ENCODE data around the gene ARIH2.

ARIH2 gene

DNA sequence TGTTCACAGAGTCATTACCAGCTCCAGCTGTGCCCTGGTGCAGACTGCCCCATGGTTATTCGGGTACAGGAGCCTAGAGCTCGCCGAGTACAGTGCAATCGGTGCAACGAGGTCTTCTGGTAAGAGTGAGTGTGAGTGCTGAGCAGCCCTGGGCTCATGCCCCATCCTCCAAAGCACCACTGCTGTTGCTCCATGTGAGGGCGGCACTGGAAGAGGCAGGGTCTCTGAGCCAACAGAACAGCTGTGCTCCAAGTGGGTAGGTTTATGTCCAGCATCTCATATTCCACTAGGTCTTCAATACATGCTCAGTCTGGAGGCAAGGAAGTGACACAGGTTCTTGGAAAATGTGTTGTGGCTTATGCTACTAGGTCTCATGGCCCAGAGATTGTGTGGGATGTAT, 51.9 kb downstream of the ARIH2 start:
- DNase-seq: no peak

DNA sequence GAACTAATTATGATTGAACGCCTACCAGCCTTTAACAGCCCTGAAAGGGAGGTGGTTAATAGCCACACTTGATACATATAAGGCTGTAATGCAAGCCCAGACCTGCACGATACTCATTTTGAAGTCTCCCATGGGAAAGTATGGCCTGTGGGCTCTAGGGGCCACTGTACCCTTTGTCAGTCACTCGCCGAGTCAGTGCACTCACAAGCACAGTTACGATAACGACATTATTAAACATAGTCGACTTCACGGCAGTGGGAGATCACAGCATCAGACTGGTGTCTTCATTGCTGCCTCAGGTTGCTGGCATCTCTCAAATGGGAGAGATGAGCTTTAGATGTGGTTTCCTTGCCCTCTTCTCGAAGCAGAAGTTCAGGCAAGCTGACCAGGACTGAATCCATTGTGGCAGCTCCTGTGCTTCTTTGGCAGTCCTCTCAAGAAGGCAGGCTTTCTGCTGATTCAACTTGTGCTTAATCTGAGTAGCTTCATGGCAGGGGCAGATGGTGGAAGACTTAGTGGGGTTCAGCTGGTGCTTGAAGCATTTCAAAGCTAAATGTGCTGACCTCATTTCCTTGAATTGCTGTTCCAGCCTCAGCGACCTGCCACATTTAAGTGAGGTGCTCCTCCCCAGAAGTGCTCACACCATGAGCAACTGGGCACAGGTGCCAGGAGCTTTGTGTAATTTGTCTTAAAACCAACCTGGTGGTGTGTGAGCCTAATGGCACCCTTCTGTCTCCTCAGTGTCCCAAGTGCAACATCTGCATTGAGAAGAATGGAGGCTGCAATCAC, 55.6 kb downstream of the ARIH2 start:
- no peak for DNase-seq

DNA sequence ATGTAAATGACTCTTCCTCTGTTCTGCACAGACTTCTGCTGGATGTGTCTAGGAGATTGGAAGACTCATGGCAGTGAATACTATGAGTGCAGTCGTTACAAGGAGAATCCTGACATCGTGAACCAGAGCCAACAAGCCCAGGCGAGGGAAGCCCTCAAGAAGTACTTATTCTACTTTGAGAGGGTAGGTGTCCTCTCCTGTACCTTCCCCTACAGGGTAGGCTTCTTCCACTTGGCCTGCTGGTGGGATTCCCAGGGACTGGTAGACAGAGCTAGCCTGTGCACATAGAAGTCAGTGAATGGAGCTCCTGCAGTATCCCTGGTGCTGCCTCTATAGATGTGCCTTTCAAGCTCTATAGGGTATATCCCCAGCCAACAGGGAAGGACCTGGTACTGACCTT, 60.8 kb downstream of the ARIH2 start:
- DNase-seq: no peak

DNA sequence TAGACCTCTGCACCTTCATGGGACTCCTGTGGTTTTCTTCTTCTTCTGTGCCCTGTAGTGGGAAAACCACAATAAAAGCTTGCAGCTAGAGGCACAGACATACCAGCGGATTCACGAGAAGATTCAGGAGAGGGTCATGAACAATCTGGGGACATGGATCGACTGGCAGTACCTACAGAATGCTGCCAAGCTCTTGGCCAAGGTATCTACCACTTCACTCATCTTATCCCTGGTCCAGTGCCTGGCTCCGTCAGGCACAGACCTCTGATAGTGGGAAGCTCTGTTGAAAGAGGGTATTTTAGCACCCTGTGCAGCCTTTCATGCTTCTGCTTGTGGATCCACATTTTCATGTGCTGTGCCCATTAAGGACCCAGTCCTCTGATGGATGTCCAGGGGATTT, 61.7 kb downstream of the ARIH2 start:
- DNase-seq: no peak

DNA sequence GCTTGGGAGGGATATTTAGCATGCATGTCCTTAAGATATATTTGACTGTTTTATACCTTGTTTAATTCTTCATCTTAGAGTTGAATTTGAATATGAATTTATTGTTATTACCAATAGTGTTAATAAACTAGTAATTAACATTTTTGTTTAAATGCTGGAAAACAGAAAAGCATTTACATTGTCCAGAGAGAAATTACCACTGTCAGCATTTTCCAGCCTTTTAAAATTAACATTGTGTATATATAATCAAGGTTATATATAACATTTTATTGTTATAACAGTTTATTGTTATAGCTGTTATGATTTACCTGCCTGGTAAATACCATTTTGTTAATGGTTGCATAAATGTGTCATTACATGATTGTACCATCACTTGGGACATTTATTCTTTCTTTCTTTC, 63.4 kb downstream of the ARIH2 start:
- DNase-seq: no peak

DNA sequence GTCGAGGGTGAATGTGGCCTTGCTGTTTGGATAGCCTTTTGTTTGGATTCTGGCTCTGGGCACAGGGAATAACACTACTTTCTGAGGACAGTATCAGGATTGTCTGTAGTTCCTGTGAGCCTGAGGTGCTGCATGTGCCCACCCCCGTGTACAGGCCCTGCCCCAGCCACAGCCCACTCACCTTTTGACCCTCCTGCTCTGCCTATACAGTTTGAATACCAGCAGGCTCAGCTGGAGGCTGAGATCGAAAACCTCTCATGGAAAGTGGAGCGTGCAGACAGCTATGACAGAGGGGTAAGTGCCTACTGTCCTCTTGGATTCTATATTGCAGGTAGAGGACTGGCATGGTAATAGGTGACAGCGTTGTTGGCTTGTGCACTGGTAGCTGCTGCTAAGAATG, 64.0 kb downstream of the ARIH2 start:
- no peak for DNase-seq

DNA sequence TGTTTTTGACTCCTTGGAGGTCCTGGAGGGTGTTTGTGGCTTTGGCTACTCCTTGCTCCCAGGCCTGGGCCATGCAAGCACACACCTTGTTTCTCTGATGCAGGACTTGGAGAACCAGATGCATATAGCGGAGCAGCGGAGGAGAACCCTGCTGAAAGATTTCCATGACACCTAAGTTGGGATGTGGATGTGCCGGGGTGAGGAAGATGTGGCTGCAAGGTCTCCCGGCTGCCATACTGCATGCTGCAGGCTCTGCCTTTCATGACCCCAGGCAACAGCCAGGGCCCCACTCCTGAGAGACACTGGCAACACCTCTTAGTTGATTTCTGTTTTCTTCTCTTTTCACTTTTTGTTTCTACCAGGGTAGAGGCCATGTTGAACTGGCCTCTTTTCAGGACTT, 64.5 kb downstream of the ARIH2 start:
- no peak for DNase-seq

GRCh38 chr3:48984663-48985062, 66.0 kb downstream of the ARIH2 start:
- no peak for DNase-seq

GRCh38 chr3:48985831-48986376, 67.3 kb downstream of the ARIH2 start:
- no peak for DNase-seq

GRCh38 chr3:48989126-48989795, 70.6 kb downstream of the ARIH2 start:
- no peak for DNase-seq

DNA sequence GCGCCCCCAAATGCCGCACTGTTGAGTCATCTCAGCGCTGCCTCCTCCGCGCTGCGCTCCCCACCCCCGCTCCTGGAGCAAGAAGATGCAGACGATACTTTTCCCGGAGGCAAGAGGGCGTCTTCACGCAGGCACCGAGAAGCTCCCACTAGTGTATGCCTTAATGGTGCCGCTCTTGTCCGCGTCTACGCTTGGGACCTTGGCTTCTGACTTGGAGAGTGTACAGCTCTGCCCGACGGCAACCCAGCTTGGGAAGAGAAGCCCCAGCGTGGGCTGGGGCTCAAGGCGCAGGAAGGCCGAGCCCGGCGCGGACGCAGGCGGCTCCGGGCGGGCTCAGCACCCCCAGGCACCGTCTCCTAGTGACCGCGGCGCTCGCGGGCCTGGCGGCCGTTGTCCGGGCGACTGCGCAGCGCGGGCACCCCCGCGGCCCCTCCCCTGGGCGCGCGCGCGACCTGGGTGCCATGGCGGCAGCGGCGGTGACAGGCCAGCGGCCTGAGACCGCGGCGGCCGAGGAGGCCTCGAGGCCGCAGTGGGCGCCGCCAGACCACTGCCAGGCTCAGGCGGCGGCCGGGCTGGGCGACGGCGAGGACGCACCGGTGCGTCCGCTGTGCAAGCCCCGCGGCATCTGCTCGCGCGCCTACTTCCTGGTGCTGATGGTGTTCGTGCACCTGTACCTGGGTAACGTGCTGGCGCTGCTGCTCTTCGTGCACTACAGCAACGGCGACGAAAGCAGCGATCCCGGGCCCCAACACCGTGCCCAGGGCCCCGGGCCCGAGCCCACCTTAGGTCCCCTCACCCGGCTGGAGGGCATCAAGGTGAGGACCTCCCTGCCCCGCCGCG, 71.4 kb downstream of the ARIH2 start, which contains the start of gene P4HTM:
TSS of gene P4HTM (plus strand) at position 446 of the 840 bp plus-strand sequence. CDS start at position 462, 16 bp downstream.
- DNase-seq: peak in 55 of 56 donors; percentile 49 to 95 (median 87)

GRCh38 chr3:48990636-48991469, 72.2 kb downstream of the ARIH2 start:
- DNase-seq: peak in 26 of 56 donors; percentile 10 to 58 (median 34)

DNA sequence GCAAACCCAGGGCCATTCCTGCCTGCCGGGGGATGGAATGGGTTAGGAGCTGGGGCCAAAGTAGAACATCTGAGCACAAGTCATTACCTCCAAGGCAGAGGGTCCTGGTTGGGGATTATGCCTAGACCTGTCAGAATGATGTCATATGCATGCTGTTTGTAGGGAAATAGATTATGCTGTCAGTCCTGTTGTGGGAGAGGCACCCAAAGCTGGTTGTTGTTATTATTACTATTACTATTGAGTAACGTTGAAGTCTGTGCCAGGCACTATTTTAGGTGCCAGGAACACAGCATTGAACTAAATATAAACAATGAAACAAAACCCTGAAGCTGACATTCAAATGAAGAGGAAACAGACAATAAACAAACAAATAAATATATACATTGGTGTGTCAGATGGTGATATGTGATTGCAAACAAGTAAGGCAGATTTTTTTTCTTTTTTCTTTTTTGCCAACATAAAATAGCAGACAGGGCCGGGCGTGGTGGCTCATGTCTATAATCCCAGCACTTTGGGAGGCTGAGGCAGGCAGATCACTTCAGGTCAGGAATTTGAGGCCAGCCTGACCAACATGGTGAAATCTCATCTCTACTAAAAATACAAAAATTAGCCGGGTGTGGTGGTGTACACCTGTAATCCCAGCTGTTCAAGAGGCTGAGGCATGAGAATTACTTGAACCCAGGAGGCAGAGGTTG, 73.4 kb downstream of the ARIH2 start:
- DNase-seq: no peak

GRCh38 chr3:48993834-48994233, 75.2 kb downstream of the ARIH2 start:
- DNase-seq: no peak

DNA sequence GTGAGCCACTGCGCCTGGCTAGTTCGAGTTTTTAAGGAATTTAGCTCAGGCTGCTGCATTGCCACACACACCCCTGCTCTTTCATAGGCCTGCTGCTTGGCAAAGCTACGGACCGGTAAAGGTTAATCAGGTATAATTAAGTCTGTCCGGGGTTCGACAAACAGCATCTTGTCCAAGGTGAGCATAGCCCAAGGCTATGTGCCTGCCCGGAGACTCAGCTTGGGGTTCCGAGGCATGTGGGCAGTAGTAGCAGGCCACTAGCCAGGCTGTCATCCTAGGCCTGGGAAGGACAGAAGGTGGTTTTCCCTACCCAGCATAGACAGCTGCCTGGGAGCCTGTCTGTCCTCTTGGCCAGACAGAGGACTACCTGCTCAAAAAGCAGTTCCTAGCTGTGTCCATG, 78.0 kb downstream of the ARIH2 start:
- no peak for DNase-seq

- no peak for DNase-seq
Observed at GRCh38 chr3:48997102-48997635, 78.5 kb downstream of the ARIH2 start.

GRCh38 chr3:48997714-48998637, 79.3 kb downstream of the ARIH2 start:
- peak in 40 of 56 donors; percentile 19 to 80 (median 44) for DNase-seq

GRCh38 chr3:48999085-48999858, 80.6 kb downstream of the ARIH2 start:
- no peak for DNase-seq
